NCI-H82 treated with DMSO at 0.1 percent for 48 hours (cell line): Measurements from ENCODE around the gene TREML2.

Source experiments
- DNase-seq: peaks from one replicate; lab custom pipeline; 2025; ENCODE audit not compliant: unreplicated experiment; lab: John Stamatoyannopoulos, UW

Gene TREML2

DNA sequence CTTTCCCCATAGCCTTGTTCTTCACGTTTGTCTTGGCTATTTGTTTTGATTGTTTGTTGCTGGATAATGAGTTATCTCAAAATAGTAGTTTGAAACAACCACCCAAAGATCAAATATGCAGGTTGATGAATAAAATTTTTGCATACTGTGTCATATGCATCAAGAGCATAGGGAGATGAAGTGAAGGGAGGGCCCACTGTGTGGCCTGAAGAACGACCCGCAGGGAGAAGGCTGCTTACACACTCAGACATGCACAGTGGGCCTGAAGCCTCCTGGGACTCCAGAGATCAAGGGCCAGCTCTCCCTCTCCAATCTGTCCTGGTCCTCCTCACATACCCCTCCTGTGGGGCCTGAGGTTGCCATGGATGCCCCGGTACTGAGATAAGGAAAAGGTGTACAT, 21.8 kb downstream of the TREML2 start:
- no peak for DNase-seq

DNA sequence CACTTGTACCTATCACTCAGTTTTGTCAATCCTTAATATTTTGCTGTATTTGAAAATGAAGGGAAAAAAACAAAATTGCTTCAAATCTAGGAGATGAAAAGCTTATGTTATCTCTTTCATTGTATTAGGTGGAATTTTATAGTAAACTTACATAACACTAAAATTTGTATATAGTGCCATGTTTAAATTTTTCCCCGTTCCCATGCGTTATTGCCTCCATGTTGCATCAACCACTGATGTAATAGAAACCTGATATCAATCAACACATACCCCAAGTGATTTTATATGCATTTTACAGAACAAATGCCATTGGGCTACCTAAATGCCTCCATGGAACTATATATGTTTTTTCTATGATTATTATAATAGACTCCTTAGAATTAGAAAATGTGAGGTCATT, 23.3 kb downstream of the TREML2 start:
- no peak for DNase-seq

DNA sequence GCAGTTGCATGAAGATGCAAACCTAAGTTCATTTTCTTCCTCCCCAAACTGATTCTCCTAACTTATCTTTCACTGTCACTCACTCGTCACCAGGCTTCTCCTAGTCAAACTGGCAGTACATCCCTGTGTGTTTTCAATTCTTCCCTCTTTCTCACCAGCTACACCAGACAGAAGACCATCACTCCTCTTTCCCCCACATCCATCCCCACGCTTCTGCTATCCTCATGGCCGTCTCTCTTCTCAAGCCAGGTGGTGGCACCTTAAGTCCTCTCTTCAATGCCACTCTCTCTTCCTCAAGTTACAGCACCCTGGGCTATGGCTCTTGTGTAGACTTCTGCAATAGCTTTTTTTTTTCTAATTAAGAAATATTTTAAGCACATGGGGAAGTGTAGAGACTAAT, 23.7 kb downstream of the TREML2 start:
- DNase-seq = no peak

DNA sequence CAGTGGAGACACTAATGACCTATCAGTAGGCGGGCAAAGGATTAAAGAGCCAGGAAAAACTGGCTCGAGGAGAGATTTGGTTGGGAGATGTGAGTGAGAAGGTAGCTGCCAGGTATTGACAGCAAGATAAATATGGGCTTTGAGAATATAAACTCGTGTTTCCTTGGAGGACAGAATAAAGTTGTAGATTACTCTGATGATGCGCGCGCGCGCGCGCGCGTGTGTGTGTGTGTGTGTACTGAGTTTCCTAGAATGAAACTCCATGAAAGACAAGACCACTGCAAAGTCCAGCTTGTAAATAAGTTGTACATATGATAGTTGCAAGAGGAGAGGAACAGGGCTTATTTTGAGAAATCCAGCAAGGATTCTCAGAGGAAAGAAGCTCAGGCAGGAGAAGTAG, 24.8 kb downstream of the TREML2 start:
- no peak for DNase-seq

DNA sequence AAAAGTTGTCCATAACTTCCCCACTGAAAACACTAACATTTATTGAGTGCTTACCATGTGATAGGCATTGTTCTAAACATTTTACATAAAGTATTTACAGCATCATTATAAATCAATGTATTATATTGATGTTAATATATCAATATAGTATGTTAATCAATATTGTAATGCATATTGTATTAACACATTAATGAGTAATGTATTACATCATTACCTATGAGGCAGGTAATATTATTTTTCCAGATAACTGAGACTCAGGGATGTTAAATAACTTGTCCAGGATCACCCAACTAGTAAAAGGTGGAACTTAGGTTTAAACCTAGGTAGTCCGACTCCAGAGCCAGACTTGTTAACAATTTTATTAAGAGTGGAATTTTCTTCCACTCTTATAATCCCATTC, 25.9 kb downstream of the TREML2 start:
- no peak for DNase-seq

DNA sequence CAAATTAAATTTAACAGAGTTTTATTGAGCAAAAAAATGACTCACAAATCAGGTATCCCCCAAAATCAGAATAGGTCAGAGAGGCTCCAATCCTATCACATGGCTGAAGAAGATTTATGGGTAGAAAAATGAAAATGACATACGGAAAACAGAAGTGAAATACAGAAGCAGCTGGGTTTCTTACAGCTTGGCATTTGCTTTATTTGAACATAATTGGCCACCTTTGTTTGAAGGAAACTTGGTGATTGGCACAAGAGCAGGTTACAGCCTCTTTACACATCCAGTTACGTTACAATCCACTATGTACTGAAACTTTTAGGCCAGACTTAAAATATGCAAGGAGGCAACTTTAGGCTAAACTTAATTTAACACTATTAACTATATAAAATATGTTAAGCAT, 26.3 kb downstream of the TREML2 start:
- DNase-seq = no peak

DNA sequence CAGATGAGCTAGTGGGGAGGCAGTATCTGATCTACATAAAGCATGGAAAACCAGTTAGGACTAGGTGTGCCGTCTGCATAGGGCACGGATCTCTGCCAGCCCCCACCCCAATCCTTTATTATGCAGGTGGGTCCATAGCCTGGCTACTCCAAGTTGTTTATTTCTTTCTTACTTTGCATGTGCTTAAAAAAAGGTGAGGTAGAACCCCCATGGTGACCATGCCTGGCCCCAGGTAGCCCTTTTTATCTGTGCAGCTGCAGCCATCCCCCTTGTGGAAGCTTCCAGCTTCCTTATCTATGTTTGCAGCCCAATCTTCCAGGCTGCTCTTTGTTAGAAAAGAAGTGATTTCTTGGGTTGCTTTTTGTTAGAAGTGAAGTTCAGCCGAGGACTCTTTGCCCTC, 29.0 kb downstream of the TREML2 start:
- no peak for DNase-seq

DNA sequence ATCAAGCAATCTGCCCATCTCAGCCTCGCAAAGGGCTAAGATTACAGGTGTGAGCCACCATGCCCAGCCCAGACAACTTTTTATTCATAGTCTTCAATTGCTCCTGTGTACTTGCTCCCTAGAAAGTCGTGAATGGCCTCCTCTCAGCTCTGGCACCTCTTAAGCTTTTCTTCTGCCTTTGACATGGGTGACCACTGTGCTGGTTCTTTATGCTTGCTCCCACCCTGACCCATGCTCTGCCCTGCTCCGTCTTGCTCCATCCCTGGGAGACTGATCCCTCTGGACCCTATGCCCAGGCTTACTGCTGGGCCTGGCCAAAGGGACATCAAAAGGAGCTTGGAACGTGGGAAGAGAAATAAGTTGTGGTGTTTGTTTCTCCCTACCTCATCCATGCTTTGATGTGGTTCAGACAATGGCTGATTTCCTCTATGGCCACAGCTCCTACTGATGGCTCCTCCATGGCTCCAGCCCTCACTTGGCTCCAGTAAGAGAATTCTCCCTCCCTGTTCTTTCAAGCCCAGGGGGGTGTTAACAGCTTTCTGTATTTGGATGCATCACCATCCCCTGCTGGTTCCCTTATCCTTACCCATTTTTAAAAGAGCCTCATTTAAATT, 30.3 kb downstream of the TREML2 start:
- no peak for DNase-seq

DNA sequence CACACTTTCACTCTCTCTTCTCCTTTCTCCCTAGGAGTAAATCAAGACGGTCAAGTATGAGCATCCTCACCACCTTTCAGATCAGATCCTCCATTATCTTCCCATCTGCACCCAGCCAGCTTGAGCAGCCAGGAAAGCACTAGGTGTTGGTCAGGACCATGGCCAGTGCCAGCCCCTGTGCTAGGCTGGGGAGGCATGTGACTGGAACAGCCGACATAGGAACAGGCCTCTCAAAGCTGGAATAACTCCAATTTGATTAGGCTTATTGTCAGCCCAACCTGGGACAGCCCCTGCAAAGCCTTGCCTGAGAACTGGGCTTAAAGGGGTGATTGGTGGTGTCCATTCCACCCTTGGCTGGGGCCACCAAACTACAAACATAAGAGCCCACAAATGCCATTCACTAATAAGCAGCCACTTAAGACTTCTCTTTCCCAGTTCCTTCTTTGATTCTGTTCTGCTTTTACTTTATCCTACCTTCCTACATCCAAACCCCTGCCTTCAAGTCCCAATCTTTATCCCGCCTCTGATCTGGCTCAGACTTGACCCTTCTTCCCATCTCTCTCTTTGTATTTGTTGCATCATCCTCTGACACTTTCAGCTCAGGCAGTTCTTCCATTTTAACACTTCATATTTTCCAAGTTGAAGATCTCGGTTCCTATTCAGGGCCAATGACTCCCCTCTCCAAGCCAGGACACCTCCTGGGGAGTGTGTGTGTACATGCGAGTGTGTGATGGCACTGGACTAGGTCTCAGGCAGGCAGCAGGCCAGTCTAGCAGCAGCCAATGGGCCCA, 33.6 kb downstream of the TREML2 start:
- no peak for DNase-seq

DNA sequence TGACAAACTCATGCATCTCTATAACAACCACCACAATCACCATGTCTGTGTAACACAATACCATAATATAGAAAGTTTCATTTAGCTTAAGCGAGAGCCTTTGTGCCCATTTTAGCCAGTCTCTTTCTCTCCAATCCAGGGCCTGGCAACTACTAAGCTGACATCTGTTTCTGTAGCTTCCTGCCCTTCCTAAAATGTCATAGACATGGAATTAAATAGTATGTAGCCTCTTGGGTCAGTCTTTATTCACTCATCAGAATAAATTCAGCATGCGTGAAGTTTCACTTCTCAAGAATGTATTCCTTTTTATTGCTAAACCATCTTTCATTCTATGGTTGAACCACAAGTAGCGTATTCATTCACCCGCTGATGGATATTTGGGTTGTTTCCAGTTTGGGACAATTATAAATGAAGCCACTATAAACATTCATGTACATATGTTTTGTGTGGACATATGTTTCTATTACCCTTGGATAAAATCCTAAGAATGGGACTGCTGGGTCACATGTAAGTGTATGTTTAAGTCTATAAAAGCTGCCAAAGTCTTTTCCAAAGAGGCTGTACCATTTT, 36.3 kb downstream of the TREML2 start:
- no peak for DNase-seq

DNA sequence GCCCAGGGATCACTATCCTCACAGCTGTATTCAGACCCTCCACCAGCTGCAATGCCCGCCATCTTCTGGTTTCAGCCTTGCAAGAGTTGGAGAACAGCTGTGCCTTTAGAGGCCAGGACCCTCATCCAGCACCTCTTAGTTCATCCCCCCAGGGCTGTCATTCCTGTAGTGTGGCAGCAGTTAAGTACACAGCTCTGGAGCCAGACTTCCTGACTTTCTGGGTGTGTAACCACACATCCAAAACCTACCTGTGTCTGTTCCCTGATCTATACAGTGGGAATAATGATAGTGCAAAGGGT, 37.6 kb downstream of the TREML2 start:
- DNase-seq = no peak

DNA sequence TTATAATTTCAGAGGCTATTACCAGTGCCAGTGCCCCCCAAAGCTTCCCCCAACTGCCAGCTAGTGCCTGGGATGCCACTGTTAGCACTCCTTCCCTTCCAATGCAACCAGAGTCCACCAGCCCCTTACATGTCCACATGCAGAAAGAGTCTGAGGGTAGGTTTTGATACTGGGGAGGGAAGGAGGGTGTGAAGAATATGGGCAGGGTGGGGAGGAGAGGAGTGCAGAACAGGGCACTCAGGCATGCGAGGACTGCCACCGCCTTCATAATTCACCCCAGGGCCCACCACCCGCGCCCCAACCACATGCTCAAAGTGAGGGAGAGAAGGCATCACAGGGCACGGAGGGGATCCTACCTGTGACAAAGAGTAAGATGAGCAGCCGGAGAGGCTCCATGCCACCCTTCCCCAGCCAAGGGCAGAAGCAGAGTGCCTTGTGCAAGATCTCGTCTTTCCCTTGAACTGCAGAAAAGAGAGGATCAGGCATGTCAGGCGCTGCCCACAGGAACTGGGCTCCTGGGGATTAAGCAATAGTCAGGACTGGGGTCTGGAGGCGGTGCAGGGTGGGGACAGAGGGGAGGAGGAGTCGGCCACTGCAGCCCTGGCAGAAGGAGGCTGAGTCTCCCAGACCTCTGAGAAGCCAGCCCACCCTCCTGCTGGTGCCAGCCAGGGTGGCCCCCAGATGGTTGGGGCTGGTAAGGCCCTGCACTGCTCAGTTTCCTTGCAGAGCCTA, 38.1 kb downstream of the TREML2 start, which contains the start of gene TREM2:
TSS of gene TREM2 (minus strand) at position 430 of the 732 bp plus-strand sequence. CDS start at position 396, 34 bp downstream.
- DNase-seq = no peak

DNA sequence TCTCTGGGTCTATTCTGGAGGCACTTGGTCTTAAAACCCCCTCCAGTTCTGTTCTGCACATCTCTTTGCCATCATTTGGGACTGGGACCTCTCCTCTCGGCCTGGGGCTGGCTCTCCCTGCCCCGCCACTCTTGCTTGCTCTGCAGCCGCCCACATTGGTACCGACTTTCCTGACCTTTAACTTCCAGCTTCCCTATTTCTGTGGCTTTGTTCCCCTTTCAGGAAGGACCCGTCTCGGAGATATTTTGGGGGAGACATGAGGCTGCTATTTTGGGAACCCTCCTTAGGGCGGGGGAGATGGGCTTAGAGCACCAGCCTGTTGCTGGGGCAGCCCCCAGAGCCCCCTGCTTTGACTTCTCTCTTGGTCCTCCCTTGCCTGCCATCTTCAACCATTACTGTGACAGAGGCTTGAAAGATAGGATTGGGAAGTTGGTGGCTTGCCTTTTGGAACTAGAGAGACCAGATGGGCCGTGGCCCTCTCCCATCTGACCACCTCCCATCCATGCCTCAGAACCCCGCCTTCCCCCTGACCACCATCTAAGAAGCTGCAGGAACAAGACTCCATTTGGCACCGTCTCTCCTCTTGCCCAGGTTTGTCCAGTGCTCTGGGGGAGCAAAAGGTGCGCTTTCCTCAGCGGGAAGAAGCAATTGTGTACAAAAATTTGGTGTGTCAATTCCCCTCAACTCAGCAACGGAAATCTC, 38.9 kb downstream of the TREML2 start:
- no peak for DNase-seq

DNA sequence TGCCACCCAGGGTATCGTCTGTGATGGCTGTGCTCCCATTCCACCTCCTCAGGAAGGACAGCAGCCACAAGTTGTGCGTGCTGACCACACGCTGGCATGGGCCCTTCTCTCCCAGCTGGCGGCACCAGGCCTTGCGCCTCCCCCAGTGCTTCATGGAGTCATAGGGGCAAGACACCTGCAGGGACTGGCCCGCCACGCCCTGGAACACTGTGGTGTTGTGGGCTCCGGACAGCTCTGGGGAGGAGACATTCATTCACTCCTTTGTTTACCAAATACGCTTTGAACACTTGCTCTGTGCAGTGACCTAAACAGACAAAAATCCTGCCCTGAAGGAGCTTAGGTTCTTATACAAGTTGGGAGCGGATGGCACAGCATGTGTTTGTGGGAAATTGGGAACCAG, 39.6 kb downstream of the TREML2 start:
- no peak for DNase-seq

DNA sequence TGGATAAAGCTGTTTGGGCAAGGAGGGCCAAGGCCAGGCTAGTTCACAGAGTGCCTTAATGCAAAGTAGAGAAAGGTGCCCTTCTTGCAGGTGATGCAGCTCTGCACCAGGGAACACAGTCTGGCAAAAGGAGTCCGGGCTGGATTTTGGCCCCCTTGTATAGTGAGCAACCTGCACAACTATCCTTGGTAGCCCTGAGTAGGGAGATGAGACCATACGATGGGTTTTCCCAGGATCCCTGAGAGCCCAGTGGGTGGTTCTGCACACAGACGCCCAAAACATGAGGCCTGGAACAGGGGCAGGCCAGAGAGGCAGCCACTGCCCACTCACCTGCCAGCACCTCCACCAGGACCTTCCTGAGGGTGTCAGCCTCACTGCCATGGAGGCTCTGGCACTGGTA, 40.0 kb downstream of the TREML2 start:
- no peak for DNase-seq

DNA sequence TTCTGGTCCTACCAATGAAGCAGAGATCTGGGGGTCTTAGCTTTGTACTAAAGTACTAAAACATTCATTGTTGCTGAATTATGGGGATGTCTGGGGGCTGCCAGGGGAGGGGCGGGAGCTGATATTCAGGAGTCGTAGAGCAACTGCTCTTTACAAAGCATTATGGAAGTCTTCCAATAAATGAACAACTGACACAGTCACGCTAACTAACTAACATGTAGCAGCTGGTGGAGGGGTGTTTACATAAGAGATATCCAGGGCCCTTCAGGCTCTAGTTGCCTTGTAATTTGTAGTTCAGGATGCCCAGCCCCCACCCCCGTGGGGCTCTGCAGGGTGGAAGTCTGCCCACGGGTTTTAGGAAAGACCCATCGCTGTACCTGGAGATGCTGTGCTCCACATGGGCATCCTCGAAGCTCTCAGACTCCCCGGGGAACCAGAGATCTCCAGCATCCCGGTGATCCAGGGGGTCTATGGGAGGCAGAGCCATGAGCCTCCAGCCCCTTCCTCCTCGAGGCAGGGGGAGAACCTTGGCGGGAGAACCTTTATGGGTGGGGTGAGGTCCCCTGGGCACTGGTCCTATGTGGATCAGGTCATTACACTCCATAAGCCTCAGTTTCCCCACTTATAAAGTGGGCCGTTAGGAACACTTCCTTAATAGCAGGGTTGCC, 41.4 kb downstream of the TREML2 start:
- DNase-seq = no peak

DNA sequence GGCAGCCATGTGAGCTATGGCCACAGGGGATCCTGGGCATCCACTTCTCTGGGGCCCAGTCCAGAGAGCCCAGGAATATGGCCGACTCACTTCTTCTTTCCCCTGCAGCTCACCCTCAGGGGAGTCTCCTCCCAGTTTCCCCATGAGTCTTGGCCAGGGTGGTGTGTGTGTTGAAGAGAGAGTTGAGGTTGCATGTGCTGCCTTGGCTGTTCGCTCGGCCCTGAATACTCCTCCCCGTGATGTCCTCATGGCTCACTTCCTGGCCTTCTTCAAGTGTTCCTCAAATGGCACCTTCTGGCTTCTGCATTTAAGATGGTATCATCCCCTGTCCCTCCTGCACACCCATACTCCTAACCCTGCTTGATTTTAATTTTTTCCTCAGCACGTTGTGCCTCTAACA, 43.6 kb downstream of the TREML2 start:
- DNase-seq = no peak

DNA sequence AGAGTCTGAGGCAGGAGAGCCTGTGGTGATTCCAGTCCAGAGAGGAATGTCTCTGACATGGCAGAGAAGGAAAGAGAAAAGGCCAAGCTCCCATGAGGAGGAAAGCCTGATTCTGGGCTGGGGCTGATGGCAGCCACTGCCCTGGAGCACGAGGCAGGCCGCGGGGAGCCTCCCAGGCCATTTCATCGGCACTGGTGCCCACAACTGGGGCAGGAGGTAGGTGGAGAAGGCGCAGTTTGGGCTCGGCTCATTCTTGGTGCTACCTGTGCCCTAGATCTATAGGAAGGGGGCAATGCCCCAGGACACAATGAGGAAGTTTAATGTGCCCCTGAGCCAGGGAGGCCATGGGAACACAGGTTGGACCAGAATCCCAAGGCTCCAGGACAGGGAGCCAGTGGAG, 44.2 kb downstream of the TREML2 start:
- no peak for DNase-seq

DNA sequence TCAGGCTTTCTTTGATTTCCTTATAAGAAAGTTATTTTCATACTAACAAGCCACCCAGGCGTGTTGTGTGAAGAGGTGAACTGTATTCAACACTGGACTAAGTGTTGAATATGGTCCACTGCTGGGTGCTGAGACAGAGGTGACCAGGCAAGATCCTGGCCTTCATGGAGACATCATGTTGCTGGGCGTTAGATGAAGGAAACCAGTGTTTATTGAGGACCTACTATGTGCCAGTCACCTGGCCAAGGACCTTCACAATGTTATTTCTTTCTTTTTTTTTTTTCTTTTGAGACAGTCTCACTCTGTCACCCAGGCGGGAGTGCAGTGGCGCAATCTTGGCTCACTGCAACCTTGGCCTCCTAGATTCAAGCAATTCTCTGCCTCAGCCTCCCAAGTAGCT, 44.9 kb downstream of the TREML2 start:
- DNase-seq = no peak

DNA sequence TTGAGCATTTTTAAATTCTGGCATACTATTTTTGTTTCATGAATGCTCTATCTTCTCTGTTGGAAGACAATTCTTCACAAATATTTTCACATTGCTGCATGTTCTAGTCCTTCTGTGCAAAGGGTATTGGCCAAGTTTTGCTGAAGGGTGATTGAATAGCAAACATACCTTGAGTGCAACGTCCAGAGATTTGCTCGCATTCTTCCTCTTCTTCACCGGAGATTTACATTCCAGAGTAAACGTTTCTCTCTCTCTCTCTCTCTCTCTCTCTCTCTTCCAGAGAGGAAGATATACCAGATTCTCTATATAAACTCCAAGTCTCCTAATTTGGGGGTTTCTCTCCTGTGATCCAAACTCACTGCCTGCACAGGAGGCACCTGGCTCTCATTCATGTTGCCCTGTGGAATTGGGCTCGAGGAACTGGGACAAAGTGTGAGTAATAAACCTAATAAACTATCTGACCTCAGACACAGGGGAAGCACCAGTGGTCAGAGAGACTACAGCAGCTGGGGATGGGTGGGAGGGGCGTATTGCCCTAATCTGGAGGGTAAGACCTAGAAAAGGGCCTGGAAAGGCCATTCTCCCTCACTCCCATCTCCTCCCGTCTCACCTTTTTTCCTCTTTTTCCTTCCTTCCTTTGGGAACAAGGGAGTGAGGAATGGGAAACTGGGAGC, 45.7 kb downstream of the TREML2 start:
- DNase-seq = no peak
